ENCODE data around the gene MICU1.
"Not testable (repeated sequence)": the region's sequence is repeated elsewhere in the genome, so short reads cannot be mapped to it uniquely, and the experiment has no call there.

The MICU1 gene, protein sequence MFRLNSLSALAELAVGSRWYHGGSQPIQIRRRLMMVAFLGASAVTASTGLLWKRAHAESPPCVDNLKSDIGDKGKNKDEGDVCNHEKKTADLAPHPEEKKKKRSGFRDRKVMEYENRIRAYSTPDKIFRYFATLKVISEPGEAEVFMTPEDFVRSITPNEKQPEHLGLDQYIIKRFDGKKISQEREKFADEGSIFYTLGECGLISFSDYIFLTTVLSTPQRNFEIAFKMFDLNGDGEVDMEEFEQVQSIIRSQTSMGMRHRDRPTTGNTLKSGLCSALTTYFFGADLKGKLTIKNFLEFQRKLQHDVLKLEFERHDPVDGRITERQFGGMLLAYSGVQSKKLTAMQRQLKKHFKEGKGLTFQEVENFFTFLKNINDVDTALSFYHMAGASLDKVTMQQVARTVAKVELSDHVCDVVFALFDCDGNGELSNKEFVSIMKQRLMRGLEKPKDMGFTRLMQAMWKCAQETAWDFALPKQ

GRCh38 chr10:72625608-72626443 is at the start of gene MICU1:
TSS of gene MICU1 (minus strand) at chr10:72626079. CDS start at chr10:72566793, 59,286 bp downstream.
- DNase-seq, result peak; percentile 98

DNA sequence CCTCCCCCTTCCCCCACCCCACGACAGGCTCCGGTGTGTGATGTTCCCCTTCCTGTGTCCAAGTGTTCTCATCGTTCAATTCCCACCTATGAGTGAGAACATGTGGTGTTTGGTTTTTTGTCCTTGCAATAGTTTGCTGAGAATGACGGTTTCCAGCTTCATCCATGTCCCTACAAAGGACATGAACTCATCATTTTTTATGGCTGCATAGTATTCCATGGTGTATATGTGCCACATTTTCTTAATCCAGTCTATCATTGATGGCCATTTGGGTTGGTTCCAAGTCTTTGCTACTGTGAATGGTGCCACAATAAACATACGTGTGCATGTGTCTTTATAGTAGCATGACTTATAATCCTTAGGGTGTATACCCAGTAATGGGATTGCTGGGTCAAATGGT is 48.3 kb upstream of the MICU1 start:
- not testable (repeated sequence) for DNase-seq

DNA sequence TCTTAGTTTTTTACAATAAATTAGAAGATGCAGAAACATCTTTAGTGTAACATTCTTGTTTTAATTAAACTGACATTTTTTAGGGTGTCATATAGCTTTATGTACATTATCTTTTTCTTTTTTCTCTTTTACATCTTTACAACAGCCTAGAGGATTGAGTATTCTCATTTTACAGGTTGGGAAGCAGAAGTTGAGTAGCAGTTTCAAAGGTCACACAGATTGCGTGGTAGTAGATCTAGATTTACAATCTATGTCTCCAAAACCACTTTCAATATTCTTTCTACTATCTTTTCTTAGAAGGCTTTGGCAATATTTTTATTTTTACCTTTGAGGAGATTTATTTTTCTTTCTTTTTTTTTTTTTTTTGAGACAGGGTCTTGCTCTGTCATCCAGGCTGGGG is 47.4 kb upstream of the MICU1 start:
- no peak for DNase-seq

GRCh38 chr10:72667207-72667864 is 41.5 kb upstream of the MICU1 start:
- no peak for DNase-seq

GRCh38 chr10:72665925-72666324 is 40.0 kb upstream of the MICU1 start:
- no peak for DNase-seq

- DNase-seq, result no peak
Measured at GRCh38 chr10:72663971-72664370, 38.1 kb upstream of the MICU1 start.

- no peak for DNase-seq
Measured at GRCh38 chr10:72661431-72661830, 35.6 kb upstream of the MICU1 start.

GRCh38 chr10:72660220-72660619 is 34.3 kb upstream of the MICU1 start:
- no peak for DNase-seq

DNA sequence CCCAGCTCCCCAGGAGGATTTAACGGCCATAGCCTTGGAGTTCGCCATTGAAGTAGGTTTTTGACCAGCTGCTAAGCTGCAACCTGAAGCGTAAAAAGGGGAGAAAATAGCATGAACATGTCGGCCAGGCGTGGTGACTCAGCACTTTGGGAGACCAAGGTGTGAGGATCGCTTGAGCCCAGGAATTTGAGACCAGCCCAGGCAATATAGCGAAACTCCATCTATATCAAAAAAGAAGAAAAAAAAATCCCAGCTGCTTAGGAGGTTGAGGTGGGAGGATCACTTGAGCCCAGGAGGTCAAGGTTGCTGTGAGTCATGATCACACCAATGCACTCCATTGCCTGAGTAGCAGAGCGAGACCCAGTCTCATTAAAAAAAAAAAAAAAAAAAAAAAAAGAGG is 33.8 kb upstream of the MICU1 start:
- no peak for DNase-seq

DNA sequence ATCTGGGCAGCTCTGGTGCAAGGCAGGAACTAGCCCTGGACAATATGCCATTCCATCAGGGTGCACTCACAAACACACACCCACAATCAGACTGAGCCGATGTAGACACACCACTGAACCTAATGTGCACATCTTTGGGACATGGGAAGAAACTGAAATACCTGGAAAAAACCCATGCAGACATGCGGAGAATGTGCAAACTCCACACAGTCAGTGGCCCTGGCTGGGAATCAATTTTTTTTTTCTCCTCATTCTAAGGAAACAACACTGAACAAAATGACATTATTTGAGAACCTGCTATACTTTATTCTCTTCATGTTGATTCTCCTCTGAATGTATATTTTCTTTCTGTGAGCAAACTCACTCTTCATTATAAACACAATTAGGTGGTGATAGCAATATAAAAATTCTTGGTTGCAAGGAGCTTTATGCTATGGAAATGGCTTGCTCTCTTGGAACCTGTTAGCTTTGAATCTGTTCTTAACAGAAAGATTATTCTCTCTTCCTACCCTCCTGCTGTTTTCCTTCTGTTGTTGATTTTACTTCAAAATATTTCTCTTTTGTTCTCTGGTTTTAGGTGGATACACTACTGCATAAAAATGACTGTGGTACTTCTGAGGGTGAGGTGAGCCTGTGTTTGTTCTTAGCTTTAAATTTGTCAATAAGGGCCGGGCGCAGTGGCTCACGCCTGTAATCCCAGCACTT is 33.0 kb upstream of the MICU1 start:
- no peak for DNase-seq

DNA sequence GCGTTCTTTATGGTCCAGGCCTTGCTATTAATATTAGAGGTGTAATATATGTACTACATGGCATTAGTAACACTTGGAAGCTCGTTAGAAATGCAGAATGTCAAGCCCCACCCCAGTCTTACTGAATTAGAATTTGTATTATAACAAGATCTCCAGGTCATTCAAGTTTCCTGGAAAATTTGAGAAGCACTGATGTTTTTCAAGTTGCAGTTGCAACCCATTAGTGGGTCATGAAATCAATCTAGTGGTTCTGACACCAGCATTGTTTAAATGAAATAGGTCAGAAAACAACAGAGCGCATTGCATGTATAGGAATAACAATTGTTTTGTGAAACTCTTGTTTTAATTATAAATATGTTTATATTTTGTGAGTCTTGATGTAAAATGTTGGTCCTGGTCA is 28.8 kb upstream of the MICU1 start:
- DNase-seq, result no peak

DNA sequence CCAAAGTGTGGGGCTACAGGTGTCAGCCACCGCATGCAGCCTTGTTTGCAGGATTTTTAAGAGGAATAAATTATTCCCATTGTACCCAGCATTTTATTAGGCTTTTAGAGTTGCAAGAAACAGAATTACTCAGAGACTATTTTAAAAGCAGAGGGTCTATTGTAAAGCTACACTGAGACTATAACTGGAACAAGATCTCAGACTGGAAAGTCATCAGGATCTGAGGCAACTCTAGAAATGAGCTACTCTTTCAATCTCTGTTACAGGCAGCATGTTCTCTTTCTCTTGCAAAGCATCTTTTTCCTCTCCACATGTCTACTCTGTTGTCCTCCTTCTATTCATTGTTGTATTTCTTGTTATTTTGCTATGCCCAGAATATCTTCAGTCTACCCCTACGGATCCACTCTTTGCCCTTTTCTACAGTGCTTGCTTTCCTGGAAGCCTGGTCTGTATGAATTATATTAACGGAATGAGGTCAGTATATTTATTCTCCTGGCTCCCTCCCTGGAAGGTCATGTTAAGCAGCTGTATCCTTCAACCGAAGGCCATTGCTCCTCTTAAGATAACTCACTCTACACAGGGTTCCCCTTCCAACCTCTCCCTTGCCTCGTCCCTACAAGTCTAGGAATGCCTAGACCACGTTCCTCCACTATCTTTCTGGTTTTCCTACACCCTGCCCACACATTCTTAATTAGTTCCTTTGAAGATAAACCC is 27.7 kb upstream of the MICU1 start:
- DNase-seq, result no peak

- DNase-seq, result no peak
Measured at GRCh38 chr10:72649291-72649690, 23.4 kb upstream of the MICU1 start.

- no peak for DNase-seq
Measured at GRCh38 chr10:72648301-72648700, 22.4 kb upstream of the MICU1 start.

GRCh38 chr10:72646971-72647370 is 21.1 kb upstream of the MICU1 start:
- DNase-seq, result not testable (repeated sequence)

- no peak for DNase-seq
Measured at GRCh38 chr10:72645263-72645858, 19.5 kb upstream of the MICU1 start.

- no peak for DNase-seq
Measured at GRCh38 chr10:72642318-72642717, 16.4 kb upstream of the MICU1 start.

DNA sequence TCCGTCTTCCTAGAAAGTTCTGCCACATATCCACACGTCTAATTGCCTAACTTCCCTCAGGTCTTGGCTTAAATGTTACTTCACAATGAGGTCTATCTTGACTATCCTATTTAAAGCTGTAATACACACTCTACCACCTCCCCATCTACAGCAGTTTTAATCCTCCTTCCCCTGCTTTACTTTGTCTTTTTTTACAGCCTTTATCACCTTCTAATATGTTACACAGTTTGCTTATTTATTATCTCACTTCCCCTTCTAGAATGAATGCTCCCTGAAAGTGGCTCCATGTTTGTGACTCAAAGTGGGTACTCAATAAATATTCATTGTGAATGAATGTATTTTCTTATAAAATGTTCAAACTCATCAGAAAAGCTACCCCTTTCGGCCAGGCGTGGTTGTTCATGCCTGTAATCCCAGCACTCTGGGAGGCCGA is 13.6 kb upstream of the MICU1 start:
- no peak for DNase-seq

GRCh38 chr10:72638586-72639440 is 12.9 kb upstream of the MICU1 start:
- DNase-seq, result no peak

DNA sequence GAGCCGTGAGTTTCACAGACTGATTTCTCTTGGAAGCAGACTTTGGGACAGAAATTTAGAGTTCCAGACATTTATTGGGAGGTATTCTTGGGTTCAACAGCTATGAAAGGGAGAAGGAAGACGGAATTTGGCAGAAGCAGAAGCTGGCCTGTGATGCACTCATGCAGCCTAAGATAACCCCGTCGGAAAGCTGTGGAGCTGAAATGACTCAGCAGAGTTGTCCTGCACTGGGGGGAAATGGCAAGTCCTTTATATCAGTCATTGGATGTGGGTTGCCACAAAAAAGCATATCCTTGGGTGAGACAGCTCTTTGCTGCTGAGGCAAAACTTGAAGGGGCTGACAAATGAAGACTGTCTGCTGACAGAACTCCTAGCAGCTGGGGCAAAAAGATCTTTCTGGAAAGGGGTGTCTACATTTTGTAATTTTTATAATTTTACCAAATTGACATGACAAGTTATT is 11.5 kb upstream of the MICU1 start:
- no peak for DNase-seq

Data from midbrain (tissue), 1 donor.